HCT116 (cell line): ENCODE results near the gene S100A12. TPM values are rescaled to one million over a fixed set of nuclear protein-coding genes. Genes with fewer than 3 reads are reported as not detected.
"Not testable (repeated sequence)": the region's sequence is repeated elsewhere in the genome, so short reads cannot be mapped to it uniquely, and the experiment has no call there.

Source experiments
- ATAC-seq: fragments of 200-7000 bp; cut with Tn5 transposase; 2 replicates; pipeline ENCODE4 v1.9.1; 2020; ENCODE audit warnings: mild to moderate bottlenecking, moderate library complexity
- BruUV-seq: library from RNA; stranded (reverse); fragments of 400-500 nt; replicated peaks from 2 replicates; lab custom pipeline; 2021; lab: Mats Ljungman, UMichigan
- CTCF ChIA-PET: fragments of 300-600 bp; sonication (Branson Sonifier 250); formaldehyde crosslinking; loops from one replicate; lab custom pipeline; 2021; ENCODE audit warnings: antibody characterized with exemption; lab: Charles Lee
- POLR2A ChIA-PET: fragments of 300-600, 350-600 bp; sonication (Branson Sonifier 250); formaldehyde crosslinking; loops from one replicate; lab custom pipeline; 2021; ENCODE audit warnings: antibody characterized with exemption; lab: Charles Lee
- RAD21 ChIA-PET, 2 experiments: fragments of 300-600 bp; sonication (Branson Sonifier 250); formaldehyde crosslinking; loops; one replicate each; lab custom pipeline; 2023; ENCODE audit warnings: low total read pairs in 2 of 2; ENCODE audit not compliant: uncharacterized antibody in 2 of 2, unreplicated experiment in 2 of 2, low non-redundant PET in 1 of 2; lab: Charles Lee
- DNase-seq: peaks from one replicate; pipeline ENCODE4 v3.0.0-alpha.2; 2010; ENCODE audit warnings: low read depth, low spot score
- H2AFZ ChIP-seq: fragments of 200-600 bp; shearing (Covaris generic), sonication (generic); 2 replicates; pipeline ENCODE4 v1.6.1; 2017; ENCODE audit warnings: low read depth, mixed run types, mixed read lengths, antibody characterized with exemption, low read length; ENCODE audit not compliant: poor library complexity, severe bottlenecking
- H3K27ac ChIP-seq: 2 replicates; pipeline ENCODE4 v1.5.1; 2012; ENCODE audit warnings: low read depth, low read length
- H3K27me3 ChIP-seq: fragments of 200-600 bp; sonication (generic); 2 replicates; pipeline ENCODE4 v1.6.1; 2016; ENCODE audit warnings: mixed run types, low read length, mixed read lengths; ENCODE audit not compliant: insufficient read depth
- H3K36me3 ChIP-seq, 2 experiments: fragments of 200-500 bp in 1 of 2; fragments of 200-600 bp in 1 of 2; sonication (Bioruptor generic) in 1 of 2; sonication (generic) in 1 of 2; 2 replicates each; pipeline versions ENCODE4 v1.5.1 to v1.6.1; 2014 to 2016; ENCODE audit warnings: low read length in 2 of 2, inconsistent platforms in 1 of 2, mixed read lengths in 1 of 2, mixed run types in 1 of 2; ENCODE audit not compliant: insufficient read depth in 2 of 2, control insufficient read depth in 1 of 2
- H3K4me1 ChIP-seq, 2 experiments: fragments of 200-600 bp in 1 of 2; sonication (generic) in 1 of 2; 2 replicates each; pipeline versions ENCODE4 v1.5.1 to v1.6.1; 2012 to 2017; ENCODE audit warnings: low read length in 2 of 2, inconsistent platforms in 1 of 2, mild to moderate bottlenecking in 1 of 2, mixed read lengths in 1 of 2, mixed run types in 1 of 2, moderate library complexity in 1 of 2; ENCODE audit not compliant: insufficient read depth in 2 of 2, control insufficient read depth in 1 of 2
- H3K4me2 ChIP-seq: fragments of 200-600 bp; sonication (generic); 2 replicates; pipeline ENCODE4 v1.6.1; 2017; ENCODE audit warnings: mixed run types, low read length, mixed read lengths
- H3K4me3 ChIP-seq, 2 experiments: fragments of 200-600 bp in 1 of 2; sonication (generic) in 1 of 2; replicated peaks in 1 of 2; 2 replicates each; pipeline ENCODE4 v1.5.1; 2011 to 2016; ENCODE audit warnings: low read length in 2 of 2, control low read depth in 1 of 2, low read depth in 1 of 2, mild to moderate bottlenecking in 1 of 2, mixed read lengths in 1 of 2, mixed run types in 1 of 2
- H3K79me2 ChIP-seq: fragments of 200-600 bp; sonication (generic); 2 replicates; pipeline ENCODE4 v1.6.1; 2017; ENCODE audit warnings: mild to moderate bottlenecking, mixed run types, low read length, moderate library complexity, mixed read lengths; ENCODE audit not compliant: insufficient read depth
- H3K9ac ChIP-seq: fragments of 200-600 bp; sonication (generic); 2 replicates; pipeline ENCODE4 v1.6.1; 2016; ENCODE audit warnings: low read length, mixed read lengths
- H3K9me2 ChIP-seq: fragments of 200-600 bp; sonication (generic), shearing (Covaris generic); 2 replicates; pipeline ENCODE4 v1.6.1; 2017; ENCODE audit warnings: mixed run types, mild to moderate bottlenecking, moderate library complexity; ENCODE audit not compliant: insufficient read depth
- H3K9me3 ChIP-seq, 2 experiments: fragments of 200-500 bp in 1 of 2; fragments of 200-600 bp in 1 of 2; sonication (Bioruptor generic) in 1 of 2; sonication (generic) in 1 of 2; 2 replicates each; pipeline ENCODE4 v1.6.1; 2014 to 2017; ENCODE audit warnings: low read length in 2 of 2, mixed read lengths in 2 of 2, inconsistent platforms in 1 of 2, low read depth in 1 of 2, mild to moderate bottlenecking in 1 of 2, mixed run types in 1 of 2, moderate library complexity in 1 of 2; ENCODE audit not compliant: control insufficient read depth in 1 of 2, insufficient read depth in 1 of 2
- H4K20me1 ChIP-seq: fragments of 200-600 bp; sonication (generic), shearing (Covaris generic); 2 replicates; pipeline ENCODE4 v1.6.1; 2017; ENCODE audit warnings: mixed run types, mild to moderate bottlenecking, moderate library complexity; ENCODE audit not compliant: insufficient read depth
- CTCF ChIP-seq, 3 experiments: fragments of 200-600 bp in 1 of 3; sonication (generic) in 1 of 3; IDR thresholded peaks in 2 of 3; conservative IDR thresholded peaks in 1 of 3; 2 replicates each; pipeline ENCODE4 v1.5.1; 2012 to 2017; ENCODE audit warnings: low read depth in 2 of 3, low read length in 2 of 3, antibody characterized with exemption in 1 of 3, borderline replicate concordance in 1 of 3, control low read depth in 1 of 3, mild to moderate bottlenecking in 1 of 3, mixed read lengths in 1 of 3, mixed run types in 1 of 3, moderate library complexity in 1 of 3; ENCODE audit not compliant: insufficient read depth in 1 of 3
- ZFX ChIP-seq: fragments of 450-650 bp; IDR thresholded peaks from 2 replicates; pipeline ENCODE4 v1.6.1; 2017
- intact Hi-C: fragments of 100-400 bp; cut with micrococcal nuclease; formaldehyde crosslinking; loops from 2 replicates; pipeline ENCODE4 v1.10.0; 2022
- total RNA-seq: library from RNA; stranded (reverse); gene quantifications from one replicate; pipeline ENCODE4 v1.2.1, GENCODE V29; 2021; ENCODE audit not compliant: unreplicated experiment

The S100A12 gene
- total RNA-seq, 1 experiment from 2014 or later, result not detected

- TF ChIP-seq CTCF (IDR thresholded peaks at IDR 0.05 in 2 of 3, conservative IDR thresholded peaks at IDR 0.05 in 1 of 3; ENCODE audit: borderline replicate concordance in 1 of 3, insufficient read depth in 1 of 3, low read depth in 2 of 3, low read length in 2 of 3) (no peak), ZFX (no peak)
- TF ChIP-seq, all 23 proteins: peak for 0
Observed at GRCh38 chr1:153347856-153348255, 27.6 kb downstream of the S100A12 start (continued).

DNA sequence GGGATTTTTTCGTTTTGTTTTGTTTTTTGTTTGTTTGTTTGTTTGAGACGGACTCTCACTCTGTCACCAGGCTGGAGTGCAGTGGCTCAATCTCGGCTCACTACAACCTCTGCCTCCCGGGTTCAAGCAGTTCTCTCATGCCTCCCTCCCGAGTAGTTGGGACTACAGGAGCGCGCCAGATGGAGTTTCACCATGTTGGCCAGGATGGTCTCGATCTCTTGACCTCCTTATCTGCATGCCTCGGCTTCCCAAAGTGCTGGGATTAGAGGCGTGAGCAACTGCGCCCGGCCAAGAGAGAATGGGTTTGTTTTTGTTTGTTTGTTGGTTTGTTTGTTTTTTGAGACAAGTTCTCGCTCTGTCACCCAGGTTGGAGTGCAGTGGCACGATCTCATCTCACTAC lies 28.4 kb downstream of the S100A12 start:
- RAD21 ChIA-PET, H3K36me3 ChIP-seq: not testable (repeated sequence)

GRCh38 chr1:153346077-153346723 lies 29.2 kb downstream of the S100A12 start:
- no peak for ATAC-seq
- Histone ChIP-seq H3K4me1 (no peaks in the 10 kb centered on the region), H3K4me2 (no peak overlapping the region), H4K20me1 (no peaks in the 10 kb centered on the region), H3K27ac (no peak overlapping the region), H3K27me3 (peaks cover 59% of the 10 kb centered on the region), H3K9me3 (no peaks in the 10 kb centered on the region), H3K36me3 (no peaks in the 10 kb centered on the region), H3K79me2 (no peaks in the 10 kb centered on the region), H2AFZ (no peak overlapping the region), H3K9ac (no peak overlapping the region), H3K9me2 (no peaks in the 10 kb centered on the region), H3K4me3 (no peak overlapping the region)
- POLR2A ChIA-PET, result no interaction called here
- intact Hi-C loops, result no loop called here
- no peak for TF ChIP-seq CTCF (IDR thresholded peaks at IDR 0.05 in 2 of 3, conservative IDR thresholded peaks at IDR 0.05 in 1 of 3; ENCODE audit: borderline replicate concordance in 1 of 3, insufficient read depth in 1 of 3, low read depth in 2 of 3, low read length in 2 of 3)
- RAD21 ChIA-PET, result no interaction called here
- DNase-seq, result no peak
- no TSS peak for BruUV-seq
- CTCF ChIA-PET, result no interaction called here

More for the DNA sequence above, 28.4 kb downstream of the S100A12 start:
- BruUV-seq, H3K9me2 ChIP-seq, ATAC-seq, H3K27ac ChIP-seq, H3K79me2 ChIP-seq, H4K20me1 ChIP-seq, H3K4me2 ChIP-seq, H2AFZ ChIP-seq, H3K9me3 ChIP-seq, DNase-seq, CTCF ChIA-PET, POLR2A ChIA-PET, intact Hi-C loops, H3K4me1 ChIP-seq, H3K4me3 ChIP-seq, H3K9ac ChIP-seq: not testable (repeated sequence)
- peaks cover 56% of the 10 kb centered on the region for H3K27me3 ChIP-seq
